M059J (cell line): Measurements from ENCODE around the gene PTGES. TPM values are rescaled to one million over a fixed set of nuclear protein-coding genes. Genes with fewer than 3 reads are reported as not detected.

Experiments
- DNase-seq: peaks from one replicate; pipeline ENCODE4 v3.0.0-alpha.2; 2012; ENCODE audit warnings: low read depth
- total RNA-seq: library from RNA; depleted of rRNA; stranded (reverse); fragments of >200 nt; shearing (Covaris generic); gene quantifications from 2 replicates; pipeline ENCODE4 v1.2.3, GENCODE V29; 2014

Gene PTGES
- total RNA-seq, 1 experiment from 2014 or later, result 0.10 TPM

DNA sequence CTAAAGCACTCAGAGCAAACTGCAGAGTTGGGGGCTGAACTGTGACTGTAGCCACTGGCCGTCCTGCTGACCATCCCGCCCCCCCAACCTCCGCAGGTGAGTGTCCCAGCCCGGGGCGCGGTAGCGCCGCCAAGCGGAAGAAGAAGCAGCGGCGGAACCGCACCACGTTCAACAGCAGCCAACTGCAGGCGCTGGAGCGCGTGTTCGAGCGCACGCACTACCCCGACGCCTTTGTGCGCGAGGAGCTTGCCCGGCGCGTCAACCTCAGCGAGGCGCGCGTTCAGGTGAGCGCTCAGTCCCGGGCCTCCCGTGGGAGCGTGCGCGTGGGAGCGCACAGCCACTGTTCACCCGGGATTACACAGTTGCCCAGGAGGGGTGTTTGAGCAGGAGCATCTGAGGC, 33.7 kb downstream of the PTGES start:
- DNase-seq, result no peak

DNA sequence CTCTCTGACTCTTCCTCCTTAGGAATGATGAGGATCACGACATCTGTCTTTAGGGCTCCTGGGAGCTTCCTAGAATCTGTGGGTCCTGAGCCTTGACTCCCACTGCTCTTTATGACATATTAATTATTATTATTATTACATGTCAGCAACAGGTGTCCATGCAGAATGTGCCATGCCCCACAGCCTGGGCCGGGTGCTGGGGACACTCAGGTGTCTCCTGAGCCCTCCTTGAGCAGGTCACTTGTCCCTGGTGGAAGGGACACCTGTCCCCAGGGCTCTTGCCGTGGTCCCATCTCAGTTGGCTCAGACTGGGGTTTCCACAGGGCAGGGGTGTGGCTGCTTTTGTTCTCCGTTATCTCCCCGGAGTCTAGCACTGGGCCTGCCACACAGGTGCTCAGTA, 34.2 kb downstream of the PTGES start:
- no peak for DNase-seq

DNA sequence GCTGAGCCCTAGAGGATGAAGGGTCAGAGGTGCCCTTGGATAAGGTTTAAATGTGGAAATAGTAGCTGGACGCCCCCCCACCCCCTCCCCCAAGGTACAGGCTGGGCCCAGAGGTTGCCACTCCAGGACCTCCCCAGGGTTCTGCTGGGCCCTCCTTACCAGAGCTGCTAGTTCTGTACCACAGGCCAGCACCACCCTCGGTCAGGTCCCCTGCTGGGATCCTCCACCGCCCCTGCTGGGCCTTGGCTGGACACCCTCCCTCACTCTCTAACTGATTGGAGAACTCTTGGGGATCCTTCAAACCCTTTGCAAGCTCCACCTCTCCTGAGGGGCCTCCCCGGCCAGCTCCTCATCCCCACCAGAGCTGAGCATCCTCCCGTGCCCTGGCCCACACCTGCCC, 34.9 kb downstream of the PTGES start:
- DNase-seq, result no peak

DNA sequence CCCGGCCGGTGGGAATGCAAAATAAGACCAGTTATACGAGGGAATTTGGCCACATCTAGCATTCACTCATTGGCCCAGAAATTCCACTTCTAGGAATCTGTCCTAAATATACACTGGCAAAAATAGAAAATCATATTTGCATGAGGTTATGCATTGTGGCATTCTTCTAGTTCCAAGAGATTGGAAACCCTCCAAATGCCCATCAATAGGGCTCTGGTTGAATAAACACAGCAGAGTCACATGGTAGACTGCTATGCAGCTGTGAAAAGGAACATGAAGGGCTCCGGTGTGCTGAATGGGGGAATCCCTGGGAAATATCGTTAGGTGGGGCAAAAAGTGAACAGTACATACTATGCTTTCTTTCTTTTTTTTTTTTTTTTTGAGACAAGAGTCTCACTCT, 36.8 kb downstream of the PTGES start:
- no peak for DNase-seq

DNA sequence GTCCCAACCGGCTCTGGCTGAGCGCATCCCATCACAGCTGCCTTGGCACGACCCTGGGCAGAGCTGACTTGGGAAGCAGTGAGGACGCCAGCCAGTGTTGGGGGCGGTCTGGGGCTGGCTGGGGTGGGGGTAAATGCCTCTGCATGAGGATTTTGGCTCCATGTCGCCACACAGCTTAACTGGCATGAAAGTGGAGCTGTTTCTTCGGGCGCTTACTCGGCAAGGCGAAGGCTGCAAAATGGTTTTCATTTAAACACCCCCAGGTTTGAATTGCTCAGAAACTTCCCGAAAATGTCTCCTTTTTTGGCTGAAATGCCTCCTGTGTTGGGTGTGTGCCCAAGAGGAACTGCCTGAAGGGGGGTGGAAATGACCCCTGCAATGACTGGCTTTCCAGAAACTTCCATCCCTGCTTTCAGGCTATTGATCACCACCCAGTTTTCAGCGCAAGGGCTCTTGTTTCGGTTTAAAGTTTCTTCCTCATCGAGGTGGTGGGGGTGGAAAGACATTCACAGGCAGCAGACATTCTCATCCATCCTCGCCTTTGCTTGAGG, 38.3 kb downstream of the PTGES start:
- no peak for DNase-seq

DNA sequence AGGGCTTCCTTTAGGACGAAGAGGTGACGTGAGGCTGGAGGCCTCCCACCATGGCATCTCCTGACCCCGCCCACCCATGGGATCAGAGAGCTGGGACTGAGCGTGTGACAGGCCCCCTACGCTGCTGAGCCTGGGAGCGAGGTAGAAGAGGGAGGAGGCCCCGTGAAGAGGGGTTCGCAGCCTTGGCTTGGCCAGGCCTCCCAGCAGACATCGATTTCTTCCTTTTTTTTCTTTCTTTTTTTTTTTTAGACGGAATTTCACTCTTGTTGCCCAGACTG, 39.5 kb downstream of the PTGES start:
- DNase-seq, result no peak

DNA sequence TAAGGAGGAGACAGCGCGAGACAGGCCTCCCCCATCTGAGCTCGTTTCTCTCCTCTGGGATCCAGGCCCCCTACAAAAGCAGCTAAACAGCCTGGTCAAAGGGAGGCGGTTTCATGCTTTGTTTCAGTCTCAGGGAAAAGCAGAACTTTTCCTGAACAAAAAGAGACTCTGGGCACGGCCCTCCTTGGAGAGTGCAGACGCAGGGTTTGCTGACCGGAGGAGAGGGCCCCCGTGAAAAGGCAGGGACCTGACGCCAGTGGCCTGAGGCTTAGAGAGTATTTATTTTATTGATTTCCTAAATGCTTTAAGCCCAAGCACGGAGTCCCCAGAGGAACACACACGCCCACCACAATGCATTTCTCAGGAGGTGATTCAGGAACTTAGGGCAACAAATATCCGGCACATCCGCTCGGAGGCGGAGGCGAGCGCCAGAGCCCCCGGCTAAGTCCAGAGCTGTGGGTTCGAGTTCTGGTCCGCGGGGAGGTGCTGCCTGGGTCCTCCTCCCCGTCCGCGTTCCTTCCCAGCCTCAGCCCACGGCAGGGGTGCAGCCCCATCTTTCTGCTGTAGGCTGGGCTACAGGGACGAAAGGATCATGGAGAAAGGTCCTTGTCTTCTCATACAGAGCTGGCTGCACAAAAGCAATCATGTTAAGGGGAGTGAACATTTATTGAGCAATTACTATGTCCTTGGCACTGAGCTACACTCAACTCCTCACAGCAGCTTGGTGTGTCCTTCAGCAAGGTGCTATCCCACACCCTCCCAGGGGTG, 40.0 kb downstream of the PTGES start:
- peak; percentile 34 for DNase-seq

DNA sequence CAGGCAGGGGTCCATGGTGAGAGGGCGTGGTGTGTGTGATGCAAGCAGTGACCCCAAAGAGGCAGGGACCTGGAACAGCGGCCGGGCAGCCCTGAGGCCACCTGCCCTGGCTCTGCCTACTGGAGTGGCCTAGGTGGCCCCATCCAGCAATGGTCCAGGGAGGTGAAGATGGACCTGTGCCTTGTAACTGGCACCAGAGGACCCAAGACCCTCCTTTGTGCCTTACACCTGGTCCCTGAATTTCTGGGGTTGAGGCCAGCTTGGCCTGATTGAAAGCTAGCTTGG, 42.7 kb downstream of the PTGES start:
- no peak for DNase-seq

DNA sequence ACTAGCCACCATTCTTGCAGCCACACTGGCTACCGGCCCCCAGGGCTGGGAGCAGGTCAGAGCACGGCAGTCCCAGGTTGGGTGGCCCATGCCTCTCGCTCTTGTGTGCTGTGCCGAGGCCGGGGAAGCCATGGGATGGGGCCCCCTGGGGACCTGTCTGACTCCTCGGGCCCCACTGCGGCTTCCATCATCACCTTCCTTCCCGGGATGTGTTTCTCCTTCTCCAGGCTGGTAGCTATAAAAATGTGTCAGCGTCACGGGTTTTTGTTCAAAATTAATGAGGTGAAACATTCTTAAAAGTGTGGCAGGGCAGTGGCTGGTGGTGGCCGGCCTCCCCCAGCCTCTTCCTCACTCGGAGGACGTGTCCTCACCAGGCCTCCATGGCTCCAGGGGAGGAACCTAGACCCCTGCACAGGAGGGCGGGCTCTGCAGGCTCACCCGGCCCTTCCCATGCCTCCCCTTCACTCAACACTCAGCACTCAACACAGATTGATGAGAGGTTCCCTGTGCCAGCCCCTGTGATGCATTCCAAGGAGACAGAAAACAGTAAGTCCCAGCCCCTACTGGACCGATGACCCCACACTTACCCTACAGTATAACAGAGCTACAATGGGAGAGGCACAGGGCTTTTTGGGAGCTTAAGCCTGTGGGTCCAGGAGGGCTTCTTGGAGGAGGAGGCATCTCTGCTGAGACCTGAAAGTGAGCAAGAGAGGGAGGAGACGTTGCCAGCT, 43.2 kb downstream of the PTGES start:
- DNase-seq, result no peak

DNA sequence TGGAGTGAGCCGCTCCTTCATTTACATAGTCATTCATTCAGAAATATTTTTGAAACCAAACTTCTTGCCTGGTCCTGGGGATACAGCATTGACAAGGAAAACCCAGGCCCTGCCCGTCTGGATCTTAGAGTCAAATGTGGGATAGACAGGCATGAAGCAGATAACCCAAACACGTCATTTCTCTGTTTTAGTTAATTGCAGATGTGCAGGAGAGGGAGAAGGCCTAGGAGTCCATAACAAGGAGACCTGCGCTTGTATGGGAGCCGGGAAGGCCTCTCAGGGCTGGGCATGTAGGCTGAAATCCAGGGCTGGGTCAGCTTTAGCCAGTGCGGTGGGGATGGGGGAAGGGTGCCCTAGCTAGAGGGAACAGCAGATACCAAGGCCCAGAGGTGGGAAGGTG, 44.0 kb downstream of the PTGES start:
- no peak for DNase-seq

DNA sequence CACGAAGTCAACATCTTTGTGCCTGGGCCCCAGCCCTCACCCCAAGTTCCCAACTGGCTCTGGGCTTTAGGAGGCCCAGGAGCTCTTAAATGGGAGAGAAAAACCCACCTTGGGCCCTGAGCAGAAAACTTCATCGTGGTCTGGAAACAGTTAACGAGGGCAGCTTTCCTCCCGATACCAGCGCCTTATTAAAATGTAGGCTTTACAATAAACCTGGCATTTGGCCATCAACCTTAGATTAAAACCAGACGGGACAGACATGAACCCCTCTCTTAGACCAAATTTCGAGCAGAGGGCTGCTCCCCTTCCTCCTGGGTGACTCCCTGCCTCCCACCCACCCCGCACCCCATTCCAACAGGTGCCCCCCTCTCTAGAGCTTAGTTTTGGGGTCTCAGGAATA, 48.0 kb downstream of the PTGES start:
- DNase-seq, result no peak

DNA sequence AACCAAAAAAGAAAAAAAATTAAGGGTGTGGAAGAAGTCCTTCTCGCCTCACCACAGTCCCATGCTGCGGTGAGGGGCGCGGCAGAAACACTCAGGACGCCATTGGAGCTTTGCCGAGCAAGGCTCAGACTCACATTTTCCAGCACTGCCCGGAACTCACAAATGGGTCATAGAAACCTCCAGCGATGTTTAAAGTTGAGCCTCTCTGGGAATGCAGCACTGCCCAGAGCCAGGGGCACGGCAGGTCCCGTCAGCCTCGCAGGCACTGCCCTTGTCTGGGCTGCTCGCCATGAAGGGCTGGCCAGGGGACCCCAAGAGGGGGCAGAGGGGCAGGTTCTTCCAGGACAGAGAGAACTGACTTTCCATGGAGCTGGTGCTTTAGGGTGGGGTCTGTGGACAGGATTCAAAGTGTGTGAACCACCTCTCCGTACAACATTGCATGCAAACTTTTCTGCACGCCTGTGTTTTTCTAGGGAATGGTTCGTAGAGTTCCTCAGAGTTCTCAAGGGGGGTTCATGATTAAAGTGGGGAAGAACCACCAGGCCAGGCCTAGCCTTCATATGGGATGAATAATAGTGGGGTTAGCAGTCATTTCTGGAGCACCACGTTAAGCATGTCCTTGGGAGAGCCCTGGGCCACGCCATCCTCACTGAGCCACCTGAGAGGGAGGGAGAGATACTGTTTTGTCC, 49.0 kb downstream of the PTGES start:
- DNase-seq, result peak; percentile 30

DNA sequence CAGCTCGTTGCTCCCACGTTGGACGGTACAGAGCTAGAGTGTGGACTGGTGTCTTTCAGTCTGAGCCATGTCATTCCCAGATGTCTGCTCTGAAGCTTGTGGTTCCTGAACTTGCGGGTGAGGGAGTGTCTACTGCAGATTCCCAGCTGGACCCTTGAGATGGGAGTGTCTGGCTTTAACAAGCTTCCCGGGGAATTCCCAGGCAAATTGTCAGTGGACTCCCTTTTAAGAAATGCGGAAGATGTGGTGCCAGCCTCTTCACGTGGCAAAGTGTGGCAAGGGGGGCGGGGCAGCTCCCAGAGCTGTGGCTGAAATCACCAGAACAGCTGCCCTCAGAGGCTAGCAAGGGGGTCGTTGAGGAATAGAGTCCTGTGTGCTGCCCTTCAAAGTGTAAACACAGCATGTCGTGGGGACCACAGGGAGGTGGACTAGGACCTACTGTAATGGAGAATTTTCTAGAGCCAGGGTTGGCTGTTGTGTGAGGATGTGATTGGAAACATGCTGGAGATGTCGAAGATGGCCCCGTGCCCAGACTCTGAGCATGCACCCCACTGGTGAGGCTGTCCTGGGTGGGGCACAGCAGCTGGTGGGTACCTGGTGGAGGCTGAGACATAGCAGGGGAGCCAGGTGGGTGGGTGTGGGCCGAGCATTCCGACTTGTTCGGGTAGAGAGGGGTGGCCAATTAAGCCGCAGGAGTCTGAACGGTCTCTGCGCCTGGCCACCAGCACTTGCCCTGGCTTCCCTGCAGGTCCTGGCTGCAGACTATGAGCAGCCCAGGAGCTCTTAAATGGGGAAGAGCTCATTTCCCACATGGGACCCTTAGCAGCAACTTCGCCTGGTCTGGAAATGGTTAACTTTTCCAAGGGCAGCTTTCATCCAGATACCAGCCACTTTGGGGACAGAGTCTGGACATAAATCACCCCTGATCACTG, 50.0 kb downstream of the PTGES start:
- peak; percentile 71 for DNase-seq

DNA sequence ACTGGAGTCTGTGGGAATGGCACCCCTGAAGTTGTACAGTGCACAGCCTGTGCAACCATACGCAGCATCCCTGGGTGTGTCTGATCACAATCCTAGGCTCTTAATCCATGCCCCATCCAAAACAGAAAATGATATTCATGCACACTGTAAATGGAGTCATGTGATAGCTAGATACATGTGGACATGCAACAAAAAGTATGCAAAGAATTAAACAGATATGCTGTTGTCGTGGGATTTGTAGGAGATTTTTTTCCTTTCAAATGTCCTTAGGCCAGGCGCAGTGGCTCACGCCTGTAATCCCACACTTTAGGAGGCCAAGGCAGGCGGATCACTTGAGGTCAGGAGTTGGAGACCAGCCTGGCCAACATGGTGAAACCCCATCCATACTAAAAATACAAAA, 51.3 kb downstream of the PTGES start:
- DNase-seq, result no peak

DNA sequence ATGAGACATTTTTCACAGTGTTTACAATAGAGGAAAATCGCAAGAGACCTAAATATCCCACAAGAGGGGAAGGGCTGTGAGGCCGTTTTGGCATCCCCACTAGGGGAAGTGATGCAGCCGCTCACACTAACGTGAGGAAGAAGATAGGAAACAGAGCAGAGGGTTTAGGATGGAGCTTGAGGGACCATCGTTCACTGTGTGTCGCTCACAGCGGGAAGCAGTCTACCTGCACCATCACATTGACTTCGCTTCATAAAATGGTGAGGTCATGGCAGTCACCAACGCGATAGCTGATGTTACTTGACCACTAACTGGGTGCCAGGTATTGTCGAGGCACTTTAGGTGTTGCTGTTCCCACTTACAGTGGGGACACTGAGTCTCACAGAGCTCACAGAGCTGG, 51.8 kb downstream of the PTGES start:
- DNase-seq, result no peak

DNA sequence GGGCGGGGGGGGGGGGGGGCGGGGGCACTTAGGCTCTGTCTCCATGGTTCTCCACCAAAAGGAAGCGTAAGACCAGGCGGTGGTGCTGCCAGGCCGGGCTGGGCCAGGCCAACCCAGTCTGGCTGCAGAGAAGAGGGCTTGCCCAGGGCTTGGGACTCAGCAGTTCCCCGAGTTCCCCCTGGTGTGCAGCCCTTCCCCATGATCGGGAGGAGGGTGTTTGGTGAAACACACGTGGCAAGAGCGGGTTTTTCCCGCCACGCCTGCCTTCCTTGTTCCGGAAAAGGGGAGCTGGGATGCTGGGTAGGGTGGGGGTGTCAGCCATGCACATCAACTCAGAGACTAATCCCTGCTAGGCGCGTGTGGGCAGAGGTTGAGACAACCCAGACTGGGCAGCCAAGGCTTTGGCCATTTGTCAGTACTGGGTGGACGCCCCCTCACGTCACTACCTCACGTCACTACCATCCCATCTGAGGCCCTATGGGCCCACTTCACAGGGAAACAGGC, 54.5 kb downstream of the PTGES start:
- DNase-seq, result no peak

DNA sequence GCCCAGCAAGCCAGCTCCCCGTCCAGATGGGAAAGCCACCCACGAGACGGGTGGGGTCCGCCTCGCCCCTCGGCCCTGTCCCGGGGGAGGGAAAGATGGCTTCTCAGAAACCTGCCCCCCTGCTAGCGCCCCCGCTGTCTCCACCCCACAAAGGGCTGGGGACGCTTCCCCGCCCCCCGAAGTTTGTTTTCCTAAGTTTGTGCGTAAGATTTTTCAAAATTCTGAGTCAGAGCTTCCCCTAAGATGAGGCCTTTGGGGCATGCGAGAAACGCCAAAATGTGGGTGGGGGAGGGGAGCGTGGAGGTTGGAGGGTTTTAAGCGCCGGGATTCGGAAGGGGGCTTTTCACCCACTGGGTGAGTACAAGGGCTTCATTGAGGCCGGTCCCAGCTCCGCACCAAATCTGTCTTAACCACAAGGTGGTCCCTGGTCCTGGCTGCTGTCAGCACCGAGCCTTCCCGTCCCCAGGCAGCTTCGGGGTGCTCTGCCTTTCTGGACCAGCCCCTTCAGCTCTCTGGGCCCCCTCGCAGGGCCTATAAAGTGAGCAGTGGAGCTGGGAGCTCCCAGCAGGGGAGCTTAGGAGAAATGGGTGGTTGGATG, 55.1 kb downstream of the PTGES start:
- DNase-seq, result peak; percentile 43

DNA sequence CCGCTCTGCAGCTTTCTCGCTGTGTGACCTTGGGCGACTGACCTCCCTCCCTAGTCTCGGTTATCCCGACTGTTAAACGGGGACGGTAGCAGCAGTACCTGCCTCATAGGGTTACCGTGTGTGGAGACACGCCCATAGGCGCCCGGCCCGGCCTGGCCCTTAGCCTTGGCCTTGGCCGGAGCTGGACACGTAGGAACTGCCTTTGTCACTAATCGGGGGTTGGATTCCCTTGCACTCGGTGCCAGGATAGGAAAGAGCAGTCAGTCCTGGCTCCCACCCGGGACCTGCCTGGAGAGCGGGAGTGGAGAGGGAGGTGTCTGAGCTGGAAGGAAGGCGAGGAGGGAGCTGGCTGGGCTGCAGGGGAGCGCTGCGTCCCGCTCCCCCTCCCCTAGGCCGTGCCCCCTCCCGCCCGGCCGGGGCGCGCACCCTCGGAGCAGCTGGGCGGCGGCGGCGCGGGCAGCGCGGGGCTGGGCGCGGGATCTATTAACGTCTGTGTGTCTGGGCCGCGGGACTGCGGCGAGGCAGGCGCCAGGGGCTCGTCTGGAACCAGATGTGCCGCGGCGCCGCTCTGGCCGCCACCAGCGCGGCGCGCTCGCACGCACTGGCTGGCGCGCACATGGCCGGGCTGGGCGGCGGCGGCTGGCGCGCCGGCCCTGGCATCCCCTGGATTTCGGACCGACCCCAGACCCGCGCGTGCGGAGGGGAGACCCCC, 55.7 kb downstream of the PTGES start:
- DNase-seq, result peak; percentile 50

DNA sequence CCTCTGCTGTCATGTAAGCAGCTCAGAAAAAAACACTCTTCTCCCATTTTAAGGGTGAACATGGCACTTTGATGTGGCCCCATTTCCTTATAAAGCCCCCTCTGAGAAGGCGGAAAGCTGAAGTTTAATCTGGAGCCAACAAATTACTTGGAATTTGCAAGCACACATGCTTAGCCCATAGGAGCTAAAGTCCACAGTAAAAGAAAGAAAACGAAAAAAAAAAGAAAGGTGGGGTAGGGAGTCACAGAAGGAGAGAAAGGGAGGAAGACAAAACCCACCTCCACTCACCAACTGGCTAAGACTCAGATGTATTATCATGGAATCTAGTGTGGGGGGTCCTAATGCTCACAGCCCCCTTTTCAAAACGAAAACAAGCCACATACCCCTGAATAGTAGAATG, 57.0 kb downstream of the PTGES start:
- DNase-seq, result no peak

DNA sequence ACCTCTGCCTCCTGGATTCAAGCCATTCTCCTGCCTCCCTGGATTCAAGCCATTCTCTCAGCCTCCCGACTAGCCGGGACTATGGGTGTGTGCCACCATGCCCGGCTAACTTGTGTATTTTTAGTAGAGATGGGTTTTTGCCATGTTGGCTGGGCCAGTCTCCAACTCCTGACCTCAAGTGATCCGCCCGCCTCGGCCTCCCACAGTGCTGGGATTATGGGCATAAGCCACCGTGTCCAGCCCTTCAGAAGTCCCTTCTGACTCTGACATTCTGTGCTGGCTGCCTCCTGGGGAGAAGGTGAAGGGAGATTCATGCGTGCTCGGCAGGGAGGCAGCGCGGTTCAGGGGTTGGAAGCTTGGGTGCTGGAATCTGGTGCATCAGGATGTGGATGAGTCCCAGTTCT, 58.6 kb downstream of the PTGES start:
- peak; percentile 78 for DNase-seq

DNA sequence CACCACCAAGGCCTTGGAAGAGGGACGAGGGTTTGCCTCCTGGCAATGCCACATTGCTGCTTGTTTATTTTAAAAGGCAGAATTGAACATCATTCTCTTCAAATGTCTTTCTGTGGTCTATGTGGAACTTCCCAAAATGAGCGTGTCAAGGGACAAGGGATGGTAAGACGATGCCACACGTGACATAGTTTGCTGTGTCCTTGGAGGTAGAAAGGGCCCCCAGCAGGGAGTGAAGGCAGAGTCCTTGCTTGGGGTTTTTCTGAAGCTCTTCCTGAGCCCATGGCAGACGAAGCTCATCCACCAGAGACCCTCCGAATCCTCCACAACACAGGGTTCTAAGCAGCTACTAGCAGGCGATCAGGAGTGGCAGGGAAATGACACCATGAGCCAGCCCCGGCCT, 59.1 kb downstream of the PTGES start:
- DNase-seq, result peak; percentile 43
